HCT116 (cell line): Measurements from ENCODE around the gene DOCK10. TPM values are rescaled to one million over a fixed set of nuclear protein-coding genes. Genes with fewer than 3 reads are reported as not detected.

Experiments
- ATAC-seq: fragments of 200-7000 bp; cut with Tn5 transposase; 2 replicates; pipeline ENCODE4 v1.9.1; 2020; ENCODE audit warnings: mild to moderate bottlenecking, moderate library complexity
- BruUV-seq: library from RNA; stranded (reverse); fragments of 400-500 nt; replicated peaks from 2 replicates; lab custom pipeline; 2021; lab: Mats Ljungman, UMichigan
- CTCF ChIA-PET: fragments of 300-600 bp; sonication (Branson Sonifier 250); formaldehyde crosslinking; loops from one replicate; lab custom pipeline; 2021; ENCODE audit warnings: antibody characterized with exemption; lab: Charles Lee
- POLR2A ChIA-PET: fragments of 300-600, 350-600 bp; sonication (Branson Sonifier 250); formaldehyde crosslinking; loops from one replicate; lab custom pipeline; 2021; ENCODE audit warnings: antibody characterized with exemption; lab: Charles Lee
- RAD21 ChIA-PET, 2 experiments: fragments of 300-600 bp; sonication (Branson Sonifier 250); formaldehyde crosslinking; loops; one replicate each; lab custom pipeline; 2023; ENCODE audit warnings: low total read pairs in 2 of 2; ENCODE audit not compliant: uncharacterized antibody in 2 of 2, unreplicated experiment in 2 of 2, low non-redundant PET in 1 of 2; lab: Charles Lee
- DNase-seq: peaks from one replicate; pipeline ENCODE4 v3.0.0-alpha.2; 2010; ENCODE audit warnings: low read depth, low spot score
- H2AFZ ChIP-seq: fragments of 200-600 bp; shearing (Covaris generic), sonication (generic); 2 replicates; pipeline ENCODE4 v1.6.1; 2017; ENCODE audit warnings: low read depth, mixed run types, mixed read lengths, antibody characterized with exemption, low read length; ENCODE audit not compliant: poor library complexity, severe bottlenecking
- H3K27ac ChIP-seq: 2 replicates; pipeline ENCODE4 v1.5.1; 2012; ENCODE audit warnings: low read depth, low read length
- H3K27me3 ChIP-seq: fragments of 200-600 bp; sonication (generic); 2 replicates; pipeline ENCODE4 v1.6.1; 2016; ENCODE audit warnings: mixed run types, low read length, mixed read lengths; ENCODE audit not compliant: insufficient read depth
- H3K36me3 ChIP-seq, 2 experiments: fragments of 200-500 bp in 1 of 2; fragments of 200-600 bp in 1 of 2; sonication (Bioruptor generic) in 1 of 2; sonication (generic) in 1 of 2; 2 replicates each; pipeline versions ENCODE4 v1.5.1 to v1.6.1; 2014 to 2016; ENCODE audit warnings: low read length in 2 of 2, inconsistent platforms in 1 of 2, mixed read lengths in 1 of 2, mixed run types in 1 of 2; ENCODE audit not compliant: insufficient read depth in 2 of 2, control insufficient read depth in 1 of 2
- H3K4me1 ChIP-seq, 2 experiments: fragments of 200-600 bp in 1 of 2; sonication (generic) in 1 of 2; 2 replicates each; pipeline versions ENCODE4 v1.5.1 to v1.6.1; 2012 to 2017; ENCODE audit warnings: low read length in 2 of 2, inconsistent platforms in 1 of 2, mild to moderate bottlenecking in 1 of 2, mixed read lengths in 1 of 2, mixed run types in 1 of 2, moderate library complexity in 1 of 2; ENCODE audit not compliant: insufficient read depth in 2 of 2, control insufficient read depth in 1 of 2
- H3K4me2 ChIP-seq: fragments of 200-600 bp; sonication (generic); 2 replicates; pipeline ENCODE4 v1.6.1; 2017; ENCODE audit warnings: mixed run types, low read length, mixed read lengths
- H3K4me3 ChIP-seq, 2 experiments: fragments of 200-600 bp in 1 of 2; sonication (generic) in 1 of 2; replicated peaks in 1 of 2; 2 replicates each; pipeline ENCODE4 v1.5.1; 2011 to 2016; ENCODE audit warnings: low read length in 2 of 2, control low read depth in 1 of 2, low read depth in 1 of 2, mild to moderate bottlenecking in 1 of 2, mixed read lengths in 1 of 2, mixed run types in 1 of 2
- H3K79me2 ChIP-seq: fragments of 200-600 bp; sonication (generic); 2 replicates; pipeline ENCODE4 v1.6.1; 2017; ENCODE audit warnings: mild to moderate bottlenecking, mixed run types, low read length, moderate library complexity, mixed read lengths; ENCODE audit not compliant: insufficient read depth
- H3K9ac ChIP-seq: fragments of 200-600 bp; sonication (generic); 2 replicates; pipeline ENCODE4 v1.6.1; 2016; ENCODE audit warnings: low read length, mixed read lengths
- H3K9me2 ChIP-seq: fragments of 200-600 bp; sonication (generic), shearing (Covaris generic); 2 replicates; pipeline ENCODE4 v1.6.1; 2017; ENCODE audit warnings: mixed run types, mild to moderate bottlenecking, moderate library complexity; ENCODE audit not compliant: insufficient read depth
- H3K9me3 ChIP-seq, 2 experiments: fragments of 200-500 bp in 1 of 2; fragments of 200-600 bp in 1 of 2; sonication (Bioruptor generic) in 1 of 2; sonication (generic) in 1 of 2; 2 replicates each; pipeline ENCODE4 v1.6.1; 2014 to 2017; ENCODE audit warnings: low read length in 2 of 2, mixed read lengths in 2 of 2, inconsistent platforms in 1 of 2, low read depth in 1 of 2, mild to moderate bottlenecking in 1 of 2, mixed run types in 1 of 2, moderate library complexity in 1 of 2; ENCODE audit not compliant: control insufficient read depth in 1 of 2, insufficient read depth in 1 of 2
- H4K20me1 ChIP-seq: fragments of 200-600 bp; sonication (generic), shearing (Covaris generic); 2 replicates; pipeline ENCODE4 v1.6.1; 2017; ENCODE audit warnings: mixed run types, mild to moderate bottlenecking, moderate library complexity; ENCODE audit not compliant: insufficient read depth
- RAD21 ChIP-seq: IDR thresholded peaks from 2 replicates; pipeline ENCODE4 v1.6.1; 2012; ENCODE audit warnings: low read depth, mild to moderate bottlenecking
- ZFX ChIP-seq: fragments of 450-650 bp; IDR thresholded peaks from 2 replicates; pipeline ENCODE4 v1.6.1; 2017
- intact Hi-C: fragments of 100-400 bp; cut with micrococcal nuclease; formaldehyde crosslinking; loops from 2 replicates; pipeline ENCODE4 v1.10.0; 2022
- total RNA-seq: library from RNA; stranded (reverse); gene quantifications from one replicate; pipeline ENCODE4 v1.2.1, GENCODE V29; 2021; ENCODE audit not compliant: unreplicated experiment
- TF ChIP-seq, protein P1 (sequence below), 3 experiments: fragments of 200-600 bp in 1 of 3; sonication (generic) in 1 of 3; IDR thresholded peaks in 2 of 3; conservative IDR thresholded peaks in 1 of 3; 2 replicates each; pipeline ENCODE4 v1.5.1; 2012 to 2017; ENCODE audit warnings: low read depth in 2 of 3, low read length in 2 of 3, antibody characterized with exemption in 1 of 3, borderline replicate concordance in 1 of 3, control low read depth in 1 of 3, mild to moderate bottlenecking in 1 of 3, mixed read lengths in 1 of 3, mixed run types in 1 of 3, moderate library complexity in 1 of 3; ENCODE audit not compliant: insufficient read depth in 1 of 3
- TF ChIP-seq, protein P2 (sequence below): IDR thresholded peaks from 2 replicates; pipeline ENCODE4 v1.6.1; 2012; ENCODE audit warnings: low read depth

Gene DOCK10
- total RNA-seq, 1 experiment from 2014 or later = 0.54 TPM

GRCh38 chr2:225002039-225002655 lies 40.1 kb downstream of the DOCK10 start:
- no TSS peak for BruUV-seq

More at GRCh38 chr2:225002039-225002655, 40.1 kb downstream of the DOCK10 start:
- TF ChIP-seq ZFX (no peak), RAD21 (peak; percentile 87)
- TF ChIP-seq, protein P1, sequence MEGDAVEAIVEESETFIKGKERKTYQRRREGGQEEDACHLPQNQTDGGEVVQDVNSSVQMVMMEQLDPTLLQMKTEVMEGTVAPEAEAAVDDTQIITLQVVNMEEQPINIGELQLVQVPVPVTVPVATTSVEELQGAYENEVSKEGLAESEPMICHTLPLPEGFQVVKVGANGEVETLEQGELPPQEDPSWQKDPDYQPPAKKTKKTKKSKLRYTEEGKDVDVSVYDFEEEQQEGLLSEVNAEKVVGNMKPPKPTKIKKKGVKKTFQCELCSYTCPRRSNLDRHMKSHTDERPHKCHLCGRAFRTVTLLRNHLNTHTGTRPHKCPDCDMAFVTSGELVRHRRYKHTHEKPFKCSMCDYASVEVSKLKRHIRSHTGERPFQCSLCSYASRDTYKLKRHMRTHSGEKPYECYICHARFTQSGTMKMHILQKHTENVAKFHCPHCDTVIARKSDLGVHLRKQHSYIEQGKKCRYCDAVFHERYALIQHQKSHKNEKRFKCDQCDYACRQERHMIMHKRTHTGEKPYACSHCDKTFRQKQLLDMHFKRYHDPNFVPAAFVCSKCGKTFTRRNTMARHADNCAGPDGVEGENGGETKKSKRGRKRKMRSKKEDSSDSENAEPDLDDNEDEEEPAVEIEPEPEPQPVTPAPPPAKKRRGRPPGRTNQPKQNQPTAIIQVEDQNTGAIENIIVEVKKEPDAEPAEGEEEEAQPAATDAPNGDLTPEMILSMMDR (IDR thresholded peaks at IDR 0.05 in 2 of 3, conservative IDR thresholded peaks at IDR 0.05 in 1 of 3; ENCODE audit: borderline replicate concordance in 1 of 3, insufficient read depth in 1 of 3, low read depth in 2 of 3, low read length in 2 of 3) = peak; percentile 74 to 79 (median 76)
- TF ChIP-seq, protein P2, sequence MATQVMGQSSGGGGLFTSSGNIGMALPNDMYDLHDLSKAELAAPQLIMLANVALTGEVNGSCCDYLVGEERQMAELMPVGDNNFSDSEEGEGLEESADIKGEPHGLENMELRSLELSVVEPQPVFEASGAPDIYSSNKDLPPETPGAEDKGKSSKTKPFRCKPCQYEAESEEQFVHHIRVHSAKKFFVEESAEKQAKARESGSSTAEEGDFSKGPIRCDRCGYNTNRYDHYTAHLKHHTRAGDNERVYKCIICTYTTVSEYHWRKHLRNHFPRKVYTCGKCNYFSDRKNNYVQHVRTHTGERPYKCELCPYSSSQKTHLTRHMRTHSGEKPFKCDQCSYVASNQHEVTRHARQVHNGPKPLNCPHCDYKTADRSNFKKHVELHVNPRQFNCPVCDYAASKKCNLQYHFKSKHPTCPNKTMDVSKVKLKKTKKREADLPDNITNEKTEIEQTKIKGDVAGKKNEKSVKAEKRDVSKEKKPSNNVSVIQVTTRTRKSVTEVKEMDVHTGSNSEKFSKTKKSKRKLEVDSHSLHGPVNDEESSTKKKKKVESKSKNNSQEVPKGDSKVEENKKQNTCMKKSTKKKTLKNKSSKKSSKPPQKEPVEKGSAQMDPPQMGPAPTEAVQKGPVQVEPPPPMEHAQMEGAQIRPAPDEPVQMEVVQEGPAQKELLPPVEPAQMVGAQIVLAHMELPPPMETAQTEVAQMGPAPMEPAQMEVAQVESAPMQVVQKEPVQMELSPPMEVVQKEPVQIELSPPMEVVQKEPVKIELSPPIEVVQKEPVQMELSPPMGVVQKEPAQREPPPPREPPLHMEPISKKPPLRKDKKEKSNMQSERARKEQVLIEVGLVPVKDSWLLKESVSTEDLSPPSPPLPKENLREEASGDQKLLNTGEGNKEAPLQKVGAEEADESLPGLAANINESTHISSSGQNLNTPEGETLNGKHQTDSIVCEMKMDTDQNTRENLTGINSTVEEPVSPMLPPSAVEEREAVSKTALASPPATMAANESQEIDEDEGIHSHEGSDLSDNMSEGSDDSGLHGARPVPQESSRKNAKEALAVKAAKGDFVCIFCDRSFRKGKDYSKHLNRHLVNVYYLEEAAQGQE = no peak
- TF ChIP-seq, all 23 proteins: peak for 2
- CTCF ChIA-PET = interaction anchor here (0.8 to 1.2 kb wide), 5 partner anchors 9 to 658 kb away, joined by 3 to 5 read pairs (median 3); no protein-coding TSS in a partner anchor
- Histone ChIP-seq H3K79me2 (no peaks in the 10 kb centered on the region), H3K4me2 (no peak overlapping the region), H3K9me2 (no peaks in the 10 kb centered on the region), H3K4me1 (no peaks in the 10 kb centered on the region), H3K9me3 (no peaks in the 10 kb centered on the region), H3K27me3 (no peaks in the 10 kb centered on the region), H4K20me1 (no peaks in the 10 kb centered on the region), H3K36me3 (no peaks in the 10 kb centered on the region), H3K9ac (no peak overlapping the region), H2AFZ (peak overlapping the region; percentile 92), H3K27ac (no peak overlapping the region), H3K4me3 (no peak overlapping the region)
- ATAC-seq = peak; percentile 86
- intact Hi-C loops = loop anchor here (1.0 to 10.0 kb wide), 6 partner anchors 71 to 1027 kb away; no protein-coding TSS in a partner anchor
- POLR2A ChIA-PET = no interaction called here
- peak; percentile 43 for DNase-seq
- RAD21 ChIA-PET = interaction anchor here in 1 of 2 experiments (0.6 kb wide), 1 partner anchor 116 kb away, joined by 3 read pairs; no protein-coding TSS in a partner anchor
